ENCODE measurements around the gene MRPL44. TPM values are rescaled to one million over a fixed set of nuclear protein-coding genes. Genes with fewer than 3 reads are reported as not detected.

Gene MRPL44
- total RNA-seq, 4 donors from 2014 or later = 18.3 to 24.7 (median 19.6) TPM

DNA sequence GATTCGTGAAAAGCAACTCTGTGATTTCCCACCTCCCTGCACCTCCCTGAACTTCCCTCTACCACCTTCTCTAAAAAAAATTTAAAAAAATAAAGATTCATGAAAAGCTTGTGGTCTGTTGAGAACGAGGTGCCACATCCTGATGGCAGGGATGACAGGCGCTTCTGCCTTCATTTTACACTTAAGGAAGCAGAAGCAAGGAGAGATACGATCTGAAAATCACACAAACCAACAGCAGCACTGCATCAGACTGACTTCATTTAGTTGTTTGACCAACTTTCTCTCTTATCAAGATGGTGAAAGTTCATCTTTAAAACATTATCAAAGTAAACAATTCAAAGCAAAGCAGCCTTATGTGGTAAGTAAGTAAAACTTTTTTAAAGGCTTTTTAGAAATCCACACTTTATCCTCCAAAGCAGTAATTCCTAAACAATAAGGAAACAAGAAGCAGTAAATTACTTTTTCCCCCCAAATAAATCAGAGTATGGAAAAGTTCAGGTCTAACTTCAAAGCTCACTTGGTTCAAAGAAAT, 27.6 kb upstream of the MRPL44 start:
- Histone ChIP-seq H3K9me3 (peaks cover 0 to 9% (median 4%) of the 10 kb centered on the region in 4 donors), H3K27me3 (no peaks in the 10 kb centered on the region), H3K36me3 (no peaks in the 10 kb centered on the region), H3K27ac (replicated peaks in 1 of 4) (no peak overlapping the region), H3K4me3 (no peak overlapping the region), H3K4me1 (peaks cover 38 to 45% (median 41%) of the 10 kb centered on the region in 4 donors)
- intact Hi-C loops (cut with DNase I) = no loop called here
- DNase-seq (ENCODE audit: extremely low spot score) = no peak
- no peak for TF ChIP-seq POLR2AphosphoS5 (IDR thresholded peaks at IDR 0.05)
- TF ChIP-seq EP300 (IDR thresholded peaks at IDR 0.05) = no peak
- TF ChIP-seq POLR2A (IDR thresholded peaks at IDR 0.05; ENCODE audit: low read depth) = no peak
- TF ChIP-seq, protein P1, sequence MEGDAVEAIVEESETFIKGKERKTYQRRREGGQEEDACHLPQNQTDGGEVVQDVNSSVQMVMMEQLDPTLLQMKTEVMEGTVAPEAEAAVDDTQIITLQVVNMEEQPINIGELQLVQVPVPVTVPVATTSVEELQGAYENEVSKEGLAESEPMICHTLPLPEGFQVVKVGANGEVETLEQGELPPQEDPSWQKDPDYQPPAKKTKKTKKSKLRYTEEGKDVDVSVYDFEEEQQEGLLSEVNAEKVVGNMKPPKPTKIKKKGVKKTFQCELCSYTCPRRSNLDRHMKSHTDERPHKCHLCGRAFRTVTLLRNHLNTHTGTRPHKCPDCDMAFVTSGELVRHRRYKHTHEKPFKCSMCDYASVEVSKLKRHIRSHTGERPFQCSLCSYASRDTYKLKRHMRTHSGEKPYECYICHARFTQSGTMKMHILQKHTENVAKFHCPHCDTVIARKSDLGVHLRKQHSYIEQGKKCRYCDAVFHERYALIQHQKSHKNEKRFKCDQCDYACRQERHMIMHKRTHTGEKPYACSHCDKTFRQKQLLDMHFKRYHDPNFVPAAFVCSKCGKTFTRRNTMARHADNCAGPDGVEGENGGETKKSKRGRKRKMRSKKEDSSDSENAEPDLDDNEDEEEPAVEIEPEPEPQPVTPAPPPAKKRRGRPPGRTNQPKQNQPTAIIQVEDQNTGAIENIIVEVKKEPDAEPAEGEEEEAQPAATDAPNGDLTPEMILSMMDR (IDR thresholded peaks at IDR 0.05) = no peak
- 77% methylated on average over 4 of the region's 4 CpGs for WGBS

DNA sequence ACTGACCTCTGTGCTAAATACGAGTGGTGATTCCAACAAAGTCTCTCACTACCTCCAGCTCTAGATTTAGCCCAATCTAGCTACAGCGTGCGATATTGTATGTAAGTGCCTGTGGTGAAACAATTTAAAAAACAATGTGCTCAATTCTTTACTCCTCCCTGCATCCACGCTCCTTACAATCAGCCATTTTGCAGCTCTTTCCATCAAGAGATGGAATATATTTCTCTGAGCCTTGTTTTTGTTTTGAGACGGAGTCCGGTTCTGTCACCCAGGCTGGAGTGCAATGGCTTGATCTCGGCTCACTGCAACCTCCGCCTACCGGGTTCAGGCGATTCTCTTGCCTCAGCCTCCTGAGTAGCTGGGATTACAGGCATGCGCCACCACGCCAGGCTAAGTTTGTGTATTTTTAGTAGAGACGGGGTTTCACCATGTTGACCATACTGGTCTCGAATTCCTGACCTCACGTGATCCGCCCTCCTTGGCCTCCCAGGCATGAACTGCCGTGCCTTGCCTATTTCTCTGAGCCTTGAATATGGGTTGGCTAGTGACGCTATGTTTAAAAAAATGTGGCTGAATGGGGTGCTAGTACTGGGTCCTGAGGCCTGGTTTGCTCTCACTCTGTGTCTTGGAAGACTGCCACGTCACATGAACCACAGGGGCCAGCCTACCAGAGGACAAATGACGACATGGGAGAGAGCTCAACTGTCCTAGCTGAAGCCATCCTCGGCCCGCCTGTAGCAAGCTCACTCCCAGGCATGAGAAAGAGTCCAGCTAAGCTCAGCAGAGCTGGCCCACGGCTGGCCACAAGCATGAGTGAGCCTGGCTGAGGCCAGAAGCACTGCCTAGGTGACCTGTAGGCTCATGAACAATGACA, 26.9 kb upstream of the MRPL44 start:
- no peaks in the 10 kb centered on the region for H3K27me3 ChIP-seq
- WGBS = 80% methylated on average over 21 of the region's 23 CpGs
- DNase-seq (ENCODE audit: extremely low spot score) = no peak
- H3K4me3 ChIP-seq = no peak overlapping the region
- no peak overlapping the region for H3K27ac ChIP-seq (replicated peaks in 1 of 4)
- H3K4me1 ChIP-seq = peaks cover 44 to 53% (median 48%) of the 10 kb centered on the region in 4 donors
- H3K36me3 ChIP-seq = no peaks in the 10 kb centered on the region
- TF ChIP-seq POLR2A (IDR thresholded peaks at IDR 0.05; ENCODE audit: low read depth) = no peak
- TF ChIP-seq, protein P1 (IDR thresholded peaks at IDR 0.05) = no peak
- TF ChIP-seq POLR2AphosphoS5 (IDR thresholded peaks at IDR 0.05) = no peak
- no peak for TF ChIP-seq EP300 (IDR thresholded peaks at IDR 0.05)
- intact Hi-C loops (cut with DNase I) = no loop called here
- peaks cover 0 to 9% (median 4%) of the 10 kb centered on the region in 4 donors for H3K9me3 ChIP-seq

DNA sequence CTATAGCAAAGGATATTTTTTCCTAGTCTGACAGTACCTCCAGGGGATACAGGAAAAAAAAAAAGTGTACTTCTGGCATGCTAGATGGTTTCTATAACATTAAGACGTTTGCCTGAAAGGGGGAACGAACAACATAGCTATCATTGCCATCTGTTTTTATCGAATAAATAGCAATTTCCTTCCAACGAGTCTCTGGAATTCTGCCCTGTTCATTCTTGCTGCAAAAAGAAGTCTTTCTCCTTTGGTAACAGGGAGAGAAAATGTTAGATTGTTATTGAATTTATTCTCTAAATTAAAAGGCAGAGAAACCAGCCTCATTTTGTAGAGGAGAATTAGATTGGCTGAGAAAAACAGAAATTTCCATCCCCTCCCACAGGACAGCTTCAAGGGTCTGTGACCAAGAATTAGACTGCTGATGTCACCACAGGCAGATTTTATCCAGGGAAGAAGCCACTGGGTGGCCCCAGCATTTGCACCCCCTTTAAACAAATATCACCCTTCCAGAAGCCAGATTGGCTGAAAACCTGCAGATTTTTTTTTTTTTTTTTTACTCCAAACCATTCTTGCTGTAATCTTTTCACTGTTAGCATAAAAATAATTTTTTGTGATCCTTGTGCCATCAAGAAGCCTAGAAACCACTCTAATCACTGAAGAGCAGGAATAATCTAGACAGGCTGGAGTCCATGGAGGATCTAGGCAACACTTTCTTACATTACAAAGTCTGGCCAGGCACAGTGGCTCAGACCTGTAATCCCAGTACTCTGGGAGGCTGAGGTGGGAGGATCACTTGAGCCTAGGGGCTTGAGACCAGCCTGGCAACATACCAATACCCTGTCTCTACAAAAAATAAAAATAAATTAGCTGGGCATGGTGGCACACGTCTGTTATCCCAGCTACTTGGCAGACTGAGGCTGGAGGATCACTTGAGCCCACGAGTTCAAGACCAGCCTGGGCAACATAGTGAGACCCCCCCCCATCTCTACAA, 24.2 kb upstream of the MRPL44 start:
- 51% methylated on average over 6 of the region's 6 CpGs for WGBS
- TF ChIP-seq, protein P1 (IDR thresholded peaks at IDR 0.05) = no peak
- no peak for TF ChIP-seq POLR2AphosphoS5 (IDR thresholded peaks at IDR 0.05)
- no peak for TF ChIP-seq POLR2A (IDR thresholded peaks at IDR 0.05; ENCODE audit: low read depth)
- no peak for TF ChIP-seq EP300 (IDR thresholded peaks at IDR 0.05)
- DNase-seq (ENCODE audit: extremely low spot score) = no peak
- Histone ChIP-seq H3K4me1 (peaks cover 68 to 80% (median 76%) of the 10 kb centered on the region in 4 donors), H3K9me3 (no peaks in the 10 kb centered on the region), H3K4me3 (no peak overlapping the region), H3K36me3 (no peaks in the 10 kb centered on the region), H3K27ac (replicated peaks in 1 of 4) (no peak overlapping the region), H3K27me3 (no peaks in the 10 kb centered on the region)
- intact Hi-C loops (cut with DNase I) = no loop called here

DNA sequence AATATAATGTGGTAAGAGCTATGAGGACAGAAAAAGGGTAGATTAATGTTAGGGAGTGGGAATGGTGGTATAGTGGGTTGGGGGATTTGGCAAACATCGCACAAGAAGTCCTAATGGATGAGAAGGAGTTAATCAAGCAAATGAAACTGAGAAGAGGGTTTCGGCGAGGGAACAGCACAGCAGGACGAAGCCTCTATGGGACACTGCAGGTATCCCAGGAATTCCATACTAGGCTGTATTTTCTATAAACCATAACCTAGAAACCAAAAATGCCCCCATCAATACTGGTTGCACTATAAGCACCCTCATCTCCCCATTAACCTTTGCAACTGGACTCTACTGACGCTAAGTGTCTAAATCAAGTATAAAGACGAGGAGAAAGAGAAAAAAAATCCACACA, 22.4 kb upstream of the MRPL44 start:
- intact Hi-C loops (cut with DNase I) = no loop called here
- no peak overlapping the region for H3K4me3 ChIP-seq
- no peak overlapping the region for H3K27ac ChIP-seq (replicated peaks in 1 of 4)
- peaks cover 80 to 93% (median 86%) of the 10 kb centered on the region in 4 donors for H3K4me1 ChIP-seq
- no peak for DNase-seq (ENCODE audit: extremely low spot score)
- H3K27me3 ChIP-seq = no peaks in the 10 kb centered on the region
- no peaks in the 10 kb centered on the region for H3K36me3 ChIP-seq
- 70% methylated on average over 6 of the region's 6 CpGs for WGBS
- no peaks in the 10 kb centered on the region for H3K9me3 ChIP-seq
- TF ChIP-seq EP300 (IDR thresholded peaks at IDR 0.05) (no peak), POLR2AphosphoS5 (IDR thresholded peaks at IDR 0.05) (no peak), POLR2A (IDR thresholded peaks at IDR 0.05; ENCODE audit: low read depth) (no peak)
- TF ChIP-seq, protein P1 (IDR thresholded peaks at IDR 0.05) = no peak
